Testis (tissue), 2 donors: Measurements from ENCODE around the gene HES1.

ENCODE experiments used
- CTCF ChIP-seq, 3 experiments: fragments of 450-650 bp in 2 of 3; fragments of 200-600 bp in 1 of 3; sonication (generic) in 1 of 3; IDR thresholded peaks; one replicate each; pipeline ENCODE4 v1.5.1; 2016 to 2019; ENCODE audit warnings: antibody characterized with exemption in 3 of 3, mild to moderate bottlenecking in 2 of 3, moderate library complexity in 1 of 3
- POLR2A ChIP-seq: fragments of 450-650 bp; IDR thresholded peaks from one replicate; pipeline ENCODE4 v1.6.1; 2017; ENCODE audit warnings: antibody characterized with exemption, mild to moderate bottlenecking, moderate library complexity

- TF ChIP-seq CTCF (IDR thresholded peaks at IDR 0.05) (no peak), POLR2A (no peak)
These were observed 47.7 kb upstream of the HES1 start for GRCh38 chr3:194087995-194088855.
